ENCODE measurements around the gene PTGES.

DNA sequence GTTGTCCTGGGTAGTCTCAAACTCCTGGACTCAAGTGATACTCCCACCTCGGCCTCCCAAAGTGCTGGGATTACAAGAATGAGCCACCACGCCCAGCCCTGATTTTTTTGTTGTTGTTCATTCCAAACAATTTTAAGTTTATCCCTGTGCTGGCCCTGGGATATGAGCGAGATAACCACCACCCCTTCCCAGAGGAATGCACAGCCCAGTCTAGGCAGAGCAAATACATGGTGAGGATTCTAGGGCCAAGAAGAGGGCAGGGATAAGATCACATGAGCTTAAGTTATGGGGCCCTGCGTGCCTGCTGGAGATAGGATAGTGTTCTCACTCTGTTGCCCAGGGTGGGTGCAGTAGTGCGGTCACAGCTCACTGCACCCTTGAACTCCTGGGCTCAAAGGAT, 29.1 kb upstream of the PTGES start:
- TF ChIP-seq TAF1 (IDR thresholded peaks at IDR 0.05; ENCODE audit: low read depth) (no peak), CEBPB (IDR thresholded peaks at IDR 0.05) (no peak), FOXM1 (IDR thresholded peaks at IDR 0.05; ENCODE audit: borderline replicate concordance, low read depth) (no peak), RAD21 (IDR thresholded peaks at IDR 0.05; ENCODE audit: low read depth) (no peak), EP300 (IDR thresholded peaks at IDR 0.05; ENCODE audit: borderline replicate concordance) (no peak)
- TF ChIP-seq, protein P1, sequence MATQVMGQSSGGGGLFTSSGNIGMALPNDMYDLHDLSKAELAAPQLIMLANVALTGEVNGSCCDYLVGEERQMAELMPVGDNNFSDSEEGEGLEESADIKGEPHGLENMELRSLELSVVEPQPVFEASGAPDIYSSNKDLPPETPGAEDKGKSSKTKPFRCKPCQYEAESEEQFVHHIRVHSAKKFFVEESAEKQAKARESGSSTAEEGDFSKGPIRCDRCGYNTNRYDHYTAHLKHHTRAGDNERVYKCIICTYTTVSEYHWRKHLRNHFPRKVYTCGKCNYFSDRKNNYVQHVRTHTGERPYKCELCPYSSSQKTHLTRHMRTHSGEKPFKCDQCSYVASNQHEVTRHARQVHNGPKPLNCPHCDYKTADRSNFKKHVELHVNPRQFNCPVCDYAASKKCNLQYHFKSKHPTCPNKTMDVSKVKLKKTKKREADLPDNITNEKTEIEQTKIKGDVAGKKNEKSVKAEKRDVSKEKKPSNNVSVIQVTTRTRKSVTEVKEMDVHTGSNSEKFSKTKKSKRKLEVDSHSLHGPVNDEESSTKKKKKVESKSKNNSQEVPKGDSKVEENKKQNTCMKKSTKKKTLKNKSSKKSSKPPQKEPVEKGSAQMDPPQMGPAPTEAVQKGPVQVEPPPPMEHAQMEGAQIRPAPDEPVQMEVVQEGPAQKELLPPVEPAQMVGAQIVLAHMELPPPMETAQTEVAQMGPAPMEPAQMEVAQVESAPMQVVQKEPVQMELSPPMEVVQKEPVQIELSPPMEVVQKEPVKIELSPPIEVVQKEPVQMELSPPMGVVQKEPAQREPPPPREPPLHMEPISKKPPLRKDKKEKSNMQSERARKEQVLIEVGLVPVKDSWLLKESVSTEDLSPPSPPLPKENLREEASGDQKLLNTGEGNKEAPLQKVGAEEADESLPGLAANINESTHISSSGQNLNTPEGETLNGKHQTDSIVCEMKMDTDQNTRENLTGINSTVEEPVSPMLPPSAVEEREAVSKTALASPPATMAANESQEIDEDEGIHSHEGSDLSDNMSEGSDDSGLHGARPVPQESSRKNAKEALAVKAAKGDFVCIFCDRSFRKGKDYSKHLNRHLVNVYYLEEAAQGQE (IDR thresholded peaks at IDR 0.05; ENCODE audit: low read depth) = no peak
- TF ChIP-seq, protein P2, sequence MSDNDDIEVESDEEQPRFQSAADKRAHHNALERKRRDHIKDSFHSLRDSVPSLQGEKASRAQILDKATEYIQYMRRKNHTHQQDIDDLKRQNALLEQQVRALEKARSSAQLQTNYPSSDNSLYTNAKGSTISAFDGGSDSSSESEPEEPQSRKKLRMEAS (IDR thresholded peaks at IDR 0.05) = no peak

Data from Ishikawa (cell line).